Mucosa of stomach (tissue), 1 donor: ENCODE measurements around the gene PMVK.
"Not testable (repeated sequence)": the region's sequence is repeated elsewhere in the genome, so short reads cannot be mapped to it uniquely, and the experiment has no call there.

Source experiments
- H3K27me3 ChIP-seq: one replicate; pipeline ENCODE4 v1.7.0; 2013; ENCODE audit warnings: mild to moderate bottlenecking, low read length; ENCODE audit not compliant: control insufficient read depth, insufficient read depth
- H3K36me3 ChIP-seq: one replicate; pipeline ENCODE4 v1.7.0; 2013; ENCODE audit warnings: low read length; ENCODE audit not compliant: control insufficient read depth, insufficient read depth
- H3K4me1 ChIP-seq: one replicate; pipeline ENCODE4 v1.7.0; 2013; ENCODE audit warnings: mild to moderate bottlenecking, low read length; ENCODE audit not compliant: control insufficient read depth, insufficient read depth
- H3K4me3 ChIP-seq: one replicate; pipeline ENCODE4 v1.7.0; 2013; ENCODE audit warnings: low read length
- H3K9ac ChIP-seq: one replicate; pipeline ENCODE4 v1.7.0; 2013; ENCODE audit warnings: mild to moderate bottlenecking, low read length, moderate library complexity
- H3K9me3 ChIP-seq: one replicate; pipeline ENCODE4 v1.7.0; 2013; ENCODE audit warnings: mild to moderate bottlenecking, low read length, moderate library complexity; ENCODE audit not compliant: control insufficient read depth
- donor health status: Pancreatic carcinoma.

Gene PMVK

DNA sequence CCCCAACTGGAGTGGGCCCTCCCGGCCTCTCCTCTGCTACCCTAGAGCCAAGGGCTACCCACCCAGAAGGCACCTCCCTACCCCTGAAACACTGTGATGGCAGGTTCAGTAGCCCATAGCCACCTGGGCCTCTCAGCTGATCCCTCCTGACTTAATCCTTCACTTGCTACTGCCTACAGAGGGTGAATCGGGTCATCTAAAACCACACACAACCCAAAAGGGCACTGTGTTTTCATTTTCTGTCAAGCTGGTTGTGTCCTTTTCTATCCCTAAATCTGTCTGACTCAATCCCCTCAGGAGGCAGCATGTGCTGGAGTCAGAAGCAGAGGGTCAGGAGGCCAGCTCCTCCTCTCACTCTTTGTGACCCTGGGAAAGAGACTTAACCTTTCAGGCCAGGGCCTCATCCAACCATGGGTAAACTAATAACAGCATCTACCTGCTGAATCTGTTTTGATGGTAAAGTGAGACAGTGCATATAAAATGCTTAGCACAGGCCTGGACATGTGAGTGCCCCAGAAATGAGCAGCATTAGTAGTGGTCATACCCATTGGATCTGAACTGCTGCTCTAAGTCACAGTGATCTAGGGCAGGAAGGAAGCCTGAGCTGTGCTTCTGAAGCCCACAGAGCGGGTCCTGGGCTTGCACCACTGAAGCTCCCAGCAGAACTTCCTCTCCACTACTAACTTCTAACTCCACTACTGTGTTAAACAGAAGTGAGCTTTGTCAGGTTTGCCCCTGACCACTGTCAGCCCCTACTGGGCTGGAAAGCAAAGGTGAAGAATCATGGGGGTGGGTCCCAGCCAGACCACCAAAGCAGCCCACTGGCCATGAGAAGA lies 11.0 kb downstream of the PMVK start:
- no peaks in the 10 kb centered on the region for H3K4me1 ChIP-seq
- H3K9ac ChIP-seq = no peak overlapping the region
- H3K4me3 ChIP-seq = no peak overlapping the region
- no peaks in the 10 kb centered on the region for H3K27me3 ChIP-seq
- H3K36me3 ChIP-seq = peaks cover 12% of the 10 kb centered on the region
- no peaks in the 10 kb centered on the region for H3K9me3 ChIP-seq

DNA sequence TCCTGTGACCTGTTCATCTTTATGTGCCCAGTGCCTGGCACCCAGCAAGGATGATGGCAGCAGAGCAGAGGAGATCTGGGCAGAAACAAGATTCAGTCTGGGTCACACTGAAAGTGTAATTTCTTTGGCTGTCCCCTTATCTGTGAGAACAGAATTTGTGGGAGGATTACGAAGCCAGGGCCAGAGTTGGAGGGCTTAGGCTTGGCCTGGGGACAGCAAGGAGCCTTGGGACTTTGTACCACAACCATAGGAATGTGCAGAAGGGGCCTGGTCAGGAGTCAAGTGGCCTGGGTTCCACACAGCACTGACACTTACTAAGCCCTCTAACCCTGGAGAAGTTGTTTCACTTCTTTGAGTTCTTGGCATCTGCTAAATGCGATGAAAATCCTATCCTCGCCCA lies 12.8 kb downstream of the PMVK start:
- no peak overlapping the region for H3K9ac ChIP-seq
- H3K4me3 ChIP-seq = no peak overlapping the region
- no peaks in the 10 kb centered on the region for H3K27me3 ChIP-seq
- no peaks in the 10 kb centered on the region for H3K9me3 ChIP-seq
- H3K36me3 ChIP-seq = peaks cover 12% of the 10 kb centered on the region
- no peaks in the 10 kb centered on the region for H3K4me1 ChIP-seq

DNA sequence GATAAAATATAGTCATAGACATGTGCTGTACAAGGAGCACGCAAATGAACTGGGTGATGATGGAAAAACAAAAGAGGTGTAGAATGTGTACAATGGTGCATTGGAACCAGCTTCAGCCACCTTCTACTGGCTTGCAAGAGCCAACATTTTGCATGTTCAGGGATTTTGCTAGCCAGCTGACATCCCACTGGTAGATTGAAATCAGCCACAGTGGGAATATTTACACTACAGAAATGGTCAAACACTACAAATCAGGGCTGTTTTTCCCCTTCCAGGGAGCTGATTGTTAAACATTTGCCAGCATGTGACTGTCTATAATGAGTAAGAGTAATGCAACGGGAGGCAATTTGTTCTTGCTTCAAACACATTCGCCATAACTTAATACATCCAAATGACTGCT lies 23.2 kb downstream of the PMVK start:
- Histone ChIP-seq H3K27me3 (no peaks in the 10 kb centered on the region), H3K36me3 (no peaks in the 10 kb centered on the region), H3K9me3 (no peaks in the 10 kb centered on the region), H3K4me3 (no peak overlapping the region), H3K4me1 (no peaks in the 10 kb centered on the region), H3K9ac (no peak overlapping the region)

DNA sequence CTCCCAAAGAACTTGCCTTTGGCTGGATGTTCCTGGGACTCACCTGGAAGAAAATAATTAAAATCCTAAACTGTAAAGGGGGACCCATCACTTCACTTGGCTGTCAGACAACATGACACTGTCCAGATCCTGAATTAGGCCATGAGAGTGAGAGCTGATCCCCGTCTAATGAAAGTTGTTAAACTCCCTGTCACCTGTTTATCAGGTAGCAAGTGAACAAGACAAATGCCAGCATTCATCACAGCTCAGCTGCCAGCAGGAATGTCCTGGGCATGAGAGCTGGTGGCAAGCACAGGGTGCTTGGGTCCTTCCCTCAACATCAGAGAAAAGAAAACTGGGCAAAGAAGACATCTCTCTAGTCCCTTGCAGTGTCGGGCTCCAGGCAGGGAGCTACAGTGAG lies 23.8 kb downstream of the PMVK start:
- Histone ChIP-seq H3K27me3 (no peaks in the 10 kb centered on the region), H3K36me3 (no peaks in the 10 kb centered on the region), H3K4me3 (no peak overlapping the region), H3K9me3 (no peaks in the 10 kb centered on the region), H3K4me1 (no peaks in the 10 kb centered on the region), H3K9ac (no peak overlapping the region)

DNA sequence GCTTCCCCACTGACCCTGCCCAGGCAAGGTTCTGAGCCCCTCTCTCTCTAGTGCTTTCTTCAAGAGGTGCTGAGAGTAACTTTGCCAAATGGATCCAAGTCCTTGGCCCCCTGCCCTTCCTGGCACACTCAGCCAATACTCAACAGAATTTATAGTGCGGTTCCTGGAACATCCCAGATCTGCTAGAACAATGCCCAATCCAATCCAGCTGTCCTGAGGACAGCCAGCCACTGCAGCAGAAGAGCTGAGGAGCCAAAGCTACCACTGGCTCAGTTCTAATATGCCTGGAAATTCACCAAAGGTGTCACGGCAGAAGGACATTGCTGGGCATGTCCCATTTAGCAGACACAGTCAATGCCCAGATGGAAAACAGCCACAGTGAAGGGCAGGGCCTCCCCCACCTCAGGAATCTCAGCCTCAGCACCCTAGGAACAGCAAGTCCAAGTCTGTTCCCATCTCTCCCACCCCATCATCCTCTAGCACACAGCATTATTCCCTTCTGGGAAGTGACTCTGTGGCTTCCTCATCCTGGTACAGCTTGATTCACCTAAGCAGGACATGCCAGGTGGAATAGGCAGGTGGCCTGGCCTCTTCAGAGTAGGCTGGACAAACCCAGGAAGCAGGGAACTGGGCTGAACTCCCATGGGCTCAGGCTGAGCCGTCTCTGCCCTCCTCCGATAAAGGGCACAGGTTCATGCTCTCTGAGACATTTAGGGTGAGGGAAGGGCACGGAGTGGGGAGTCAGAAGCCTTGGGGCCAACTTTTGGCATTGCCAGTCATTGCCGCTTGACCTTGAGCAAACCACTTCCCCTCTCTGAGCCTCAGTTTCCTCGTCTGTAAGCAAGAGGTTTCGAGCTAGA lies 24.6 kb downstream of the PMVK start:
- H3K36me3 ChIP-seq = no peaks in the 10 kb centered on the region
- no peaks in the 10 kb centered on the region for H3K27me3 ChIP-seq
- no peak overlapping the region for H3K4me3 ChIP-seq
- H3K9me3 ChIP-seq = no peaks in the 10 kb centered on the region
- no peak overlapping the region for H3K9ac ChIP-seq
- H3K4me1 ChIP-seq = no peaks in the 10 kb centered on the region

DNA sequence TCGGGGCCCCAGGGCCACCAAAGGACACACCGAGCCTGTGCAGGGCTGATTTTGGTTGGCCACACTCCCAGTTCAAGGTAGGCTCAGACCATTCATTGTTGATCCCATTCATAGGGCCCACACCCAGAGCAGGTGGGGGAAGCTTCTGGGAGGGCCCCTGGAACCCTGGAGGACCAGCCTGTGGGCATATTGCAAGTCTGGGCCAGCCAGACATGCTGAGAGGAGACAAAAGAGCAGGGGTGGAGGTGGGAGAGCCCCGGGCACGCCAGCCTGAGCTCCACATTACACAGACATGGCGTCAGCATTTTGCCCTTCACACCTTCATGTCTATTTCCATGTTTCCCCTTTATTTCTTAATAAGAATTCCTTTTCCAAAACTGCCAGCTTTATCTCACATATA lies 25.7 kb downstream of the PMVK start:
- no peaks in the 10 kb centered on the region for H3K4me1 ChIP-seq
- H3K4me3 ChIP-seq = no peak overlapping the region
- H3K9ac ChIP-seq = no peak overlapping the region
- H3K36me3 ChIP-seq = no peaks in the 10 kb centered on the region
- no peaks in the 10 kb centered on the region for H3K27me3 ChIP-seq
- H3K9me3 ChIP-seq = no peaks in the 10 kb centered on the region

DNA sequence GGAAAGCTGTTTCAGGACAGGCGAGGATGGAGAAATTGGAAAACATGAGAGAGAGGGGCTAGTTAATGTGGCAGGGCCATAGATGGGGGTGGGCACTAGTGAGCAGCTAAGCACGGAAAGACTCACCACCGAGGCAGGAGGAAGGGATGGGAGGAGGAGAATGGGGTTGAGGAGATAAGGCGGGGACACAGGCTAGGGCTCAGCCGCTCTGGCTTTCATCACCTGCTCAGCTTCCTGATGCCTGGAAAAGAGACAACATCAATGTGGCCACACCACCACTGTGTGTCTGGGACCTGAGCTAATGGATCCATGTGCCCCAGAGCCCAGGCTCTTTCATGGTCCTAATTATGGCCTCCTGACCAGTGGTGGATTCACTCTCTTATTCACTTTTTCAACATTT lies 27.6 kb downstream of the PMVK start:
- no peaks in the 10 kb centered on the region for H3K4me1 ChIP-seq
- H3K9me3 ChIP-seq = no peaks in the 10 kb centered on the region
- H3K36me3 ChIP-seq = no peaks in the 10 kb centered on the region
- H3K9ac ChIP-seq = no peak overlapping the region
- H3K27me3 ChIP-seq = no peaks in the 10 kb centered on the region
- no peak overlapping the region for H3K4me3 ChIP-seq

DNA sequence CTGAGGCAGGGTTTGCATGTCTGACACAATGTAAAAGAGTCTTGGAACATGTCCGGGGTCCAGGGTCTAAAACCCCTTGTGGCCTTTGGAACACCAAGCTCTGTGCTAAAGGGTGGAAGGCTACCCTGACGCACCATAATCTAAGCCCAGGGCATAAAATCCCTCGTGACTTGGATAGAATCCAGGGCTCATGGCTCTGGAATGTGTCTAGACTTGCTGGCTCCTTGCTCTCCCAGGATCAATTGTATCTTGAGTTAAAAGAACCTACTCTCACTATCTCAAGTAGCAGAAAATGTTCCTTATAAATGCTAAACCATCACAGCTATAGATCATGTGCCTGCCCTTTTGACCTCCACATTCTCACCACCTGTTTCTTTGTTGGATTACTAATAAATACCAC lies 28.4 kb downstream of the PMVK start:
- not testable (repeated sequence) for H3K9ac ChIP-seq, H3K4me1 ChIP-seq, H3K36me3 ChIP-seq, H3K4me3 ChIP-seq, H3K9me3 ChIP-seq, H3K27me3 ChIP-seq

DNA sequence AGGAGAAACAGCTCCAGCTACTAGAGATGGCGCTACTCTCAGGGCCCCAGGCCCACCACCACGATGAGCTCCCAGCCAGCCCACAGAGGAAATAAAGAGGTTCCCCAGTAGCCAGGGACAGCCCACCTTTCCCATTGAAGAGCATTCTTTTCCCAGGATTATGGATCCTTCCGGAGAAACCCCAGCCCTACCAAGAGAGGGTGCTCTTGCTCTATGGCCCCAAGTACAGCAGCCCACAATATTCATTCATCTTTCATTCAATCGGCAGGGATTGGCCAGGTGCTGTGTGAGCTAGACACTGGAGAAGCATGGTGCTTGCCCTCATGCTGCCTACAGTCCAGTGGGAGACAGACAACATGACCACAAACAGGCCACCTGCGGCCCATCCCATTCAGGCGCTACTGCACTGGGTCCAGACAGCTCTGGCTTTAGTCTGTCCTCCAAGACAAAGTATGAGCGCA lies 29.9 kb downstream of the PMVK start:
- Histone ChIP-seq H3K9me3 (no peaks in the 10 kb centered on the region), H3K4me1 (no peaks in the 10 kb centered on the region), H3K4me3 (no peak overlapping the region), H3K36me3 (no peaks in the 10 kb centered on the region), H3K9ac (no peak overlapping the region), H3K27me3 (no peaks in the 10 kb centered on the region)

DNA sequence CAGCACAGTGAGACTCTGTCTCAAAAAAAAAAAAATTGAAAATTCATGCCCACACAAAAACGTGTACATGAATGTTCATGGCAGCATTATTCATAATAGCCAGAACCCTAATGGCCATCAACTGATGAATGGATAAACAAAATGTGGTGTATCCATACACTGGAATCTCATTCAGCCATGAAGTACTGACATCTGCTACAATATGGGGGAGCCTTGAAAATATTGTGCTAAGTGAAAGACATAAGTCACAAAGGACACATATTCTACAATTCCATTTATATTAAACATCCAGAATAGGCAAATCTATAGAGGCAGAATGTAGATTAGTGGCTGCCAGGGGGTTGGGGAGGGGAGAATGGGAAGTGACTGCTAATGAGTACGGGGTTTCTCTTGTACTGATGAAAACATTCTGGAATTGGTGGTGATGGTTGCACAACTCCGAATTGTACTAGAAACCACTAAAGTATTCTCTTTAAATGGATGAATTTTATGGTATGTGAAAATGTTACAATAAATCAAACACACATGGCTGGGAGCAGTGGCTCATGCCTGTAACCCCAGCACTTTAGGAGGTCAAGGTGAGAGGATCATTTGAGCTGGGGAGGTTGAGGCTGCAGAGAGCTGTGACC lies 33.5 kb downstream of the PMVK start:
- no peaks in the 10 kb centered on the region for H3K9me3 ChIP-seq
- no peaks in the 10 kb centered on the region for H3K36me3 ChIP-seq
- H3K4me3 ChIP-seq = no peak overlapping the region
- H3K27me3 ChIP-seq = no peaks in the 10 kb centered on the region
- no peaks in the 10 kb centered on the region for H3K4me1 ChIP-seq
- H3K9ac ChIP-seq = no peak overlapping the region

DNA sequence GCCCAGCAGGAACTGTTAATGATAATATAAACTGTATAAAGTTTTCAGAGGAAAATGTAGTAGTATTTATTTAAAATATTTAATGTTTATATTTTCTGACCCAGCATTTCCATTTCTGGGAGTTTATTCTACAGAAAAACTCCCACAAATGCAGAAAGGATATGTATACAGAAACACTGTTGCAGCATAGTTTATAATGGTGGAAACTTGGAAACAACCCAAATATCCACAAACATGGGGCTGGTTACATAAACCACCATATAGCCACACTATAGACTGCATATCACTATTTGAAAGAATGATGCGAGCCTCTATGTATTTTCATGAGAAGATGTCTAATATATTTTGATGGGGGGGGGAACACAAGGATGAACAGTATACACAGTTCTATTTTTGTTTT lies 34.9 kb downstream of the PMVK start:
- Histone ChIP-seq H3K9ac (no peak overlapping the region), H3K4me1 (no peaks in the 10 kb centered on the region), H3K27me3 (no peaks in the 10 kb centered on the region), H3K36me3 (no peaks in the 10 kb centered on the region), H3K4me3 (no peak overlapping the region), H3K9me3 (no peaks in the 10 kb centered on the region)

DNA sequence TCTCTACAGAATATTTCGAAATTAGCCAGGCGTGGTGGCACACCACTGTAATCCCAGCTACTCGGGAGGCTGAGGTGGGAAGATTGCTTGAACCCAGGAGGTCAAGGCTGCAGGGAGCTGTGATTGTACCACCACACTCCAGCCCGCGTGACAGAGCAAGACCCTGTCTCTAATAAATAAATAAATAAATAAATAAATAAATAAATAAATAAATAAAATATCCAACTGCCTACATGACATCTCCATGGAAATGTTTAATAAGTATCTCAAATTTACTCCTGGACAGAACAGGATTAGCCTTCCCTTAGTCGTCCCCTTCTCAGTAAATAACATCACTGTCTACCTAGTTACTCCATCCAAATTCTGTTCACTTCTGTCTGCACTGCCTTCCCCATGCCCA lies 37.5 kb downstream of the PMVK start:
- no peaks in the 10 kb centered on the region for H3K4me1 ChIP-seq
- H3K4me3 ChIP-seq = no peak overlapping the region
- H3K27me3 ChIP-seq = no peaks in the 10 kb centered on the region
- H3K36me3 ChIP-seq = no peaks in the 10 kb centered on the region
- H3K9ac ChIP-seq = no peak overlapping the region
- H3K9me3 ChIP-seq = no peaks in the 10 kb centered on the region
